H9 (cell line): ENCODE measurements around the gene BACH2. TPM values are rescaled to one million over a fixed set of nuclear protein-coding genes. Genes with fewer than 3 reads are reported as not detected.

Experiments used
- DNase-seq: peaks from one replicate; pipeline ENCODE4 v3.0.0-alpha.2; 2017
- H2AFZ ChIP-seq: one replicate; pipeline ENCODE4 v1.6.1; 2013; ENCODE audit warnings: mild to moderate bottlenecking, low read length, control low read depth, moderate library complexity
- H2AK5ac ChIP-seq: 2 replicates; pipeline ENCODE4 v1.6.1; 2013; ENCODE audit warnings: low read length, control low read depth, mixed read lengths; ENCODE audit not compliant: insufficient read length
- H2BK120ac ChIP-seq: one replicate; pipeline ENCODE4 v1.6.1; 2013; ENCODE audit warnings: low read depth, mild to moderate bottlenecking, low read length, control low read depth, inconsistent platforms; ENCODE audit not compliant: poor library complexity, severe bottlenecking
- H2BK12ac ChIP-seq: 2 replicates; pipeline ENCODE4 v1.6.1; 2013; ENCODE audit warnings: low read length, control low read depth, mixed read lengths, low read depth; ENCODE audit not compliant: insufficient read length
- H2BK15ac ChIP-seq: 2 replicates; pipeline ENCODE4 v1.6.1; 2013; ENCODE audit warnings: low read depth, low read length, control low read depth
- H2BK20ac ChIP-seq: one replicate; pipeline ENCODE4 v1.6.1; 2013; ENCODE audit warnings: low read depth, mild to moderate bottlenecking, low read length, control low read depth, inconsistent platforms; ENCODE audit not compliant: poor library complexity, severe bottlenecking
- H2BK5ac ChIP-seq: 2 replicates; pipeline ENCODE4 v1.6.1; 2013; ENCODE audit warnings: low read length, control low read depth, mixed read lengths; ENCODE audit not compliant: insufficient read length
- H3K14ac ChIP-seq: 2 replicates; pipeline ENCODE4 v1.6.1; 2013; ENCODE audit warnings: low read length, control low read depth; ENCODE audit not compliant: insufficient read depth
- H3K18ac ChIP-seq: 2 replicates; pipeline ENCODE4 v1.6.1; 2013; ENCODE audit warnings: low read depth, mild to moderate bottlenecking, mixed read lengths, low read length, control low read depth; ENCODE audit not compliant: insufficient read length
- H3K23ac ChIP-seq: 2 replicates; pipeline ENCODE4 v1.6.1; 2013; ENCODE audit warnings: low read length, control low read depth, mixed read lengths, low read depth; ENCODE audit not compliant: insufficient read length
- H3K23me2 ChIP-seq: 2 replicates; pipeline ENCODE4 v1.6.1; 2013; ENCODE audit warnings: low read depth, mild to moderate bottlenecking, mixed read lengths, low read length, control low read depth; ENCODE audit not compliant: insufficient read length, poor library complexity, severe bottlenecking
- H3K27ac ChIP-seq: 2 replicates; pipeline ENCODE4 v1.5.1; 2013; ENCODE audit warnings: low read length, control low read depth, mixed read lengths, low read depth; ENCODE audit not compliant: insufficient read length
- H3K27me3 ChIP-seq: 2 replicates; pipeline ENCODE4 v1.6.1; 2013; ENCODE audit warnings: low read length, control low read depth, inconsistent platforms; ENCODE audit not compliant: insufficient read depth
- H3K4ac ChIP-seq: 2 replicates; pipeline ENCODE4 v1.6.1; 2013; ENCODE audit warnings: low read depth, mild to moderate bottlenecking, control low read depth, inconsistent platforms, low read length, moderate library complexity
- H3K4me1 ChIP-seq: 2 replicates; pipeline ENCODE4 v1.6.1; 2013; ENCODE audit warnings: low read length, control low read depth, inconsistent platforms; ENCODE audit not compliant: insufficient read depth
- H3K4me2 ChIP-seq: 2 replicates; pipeline ENCODE4 v1.6.1; 2013; ENCODE audit warnings: low read length, control low read depth, mixed read lengths; ENCODE audit not compliant: insufficient read length, insufficient read depth
- H3K56ac ChIP-seq: 2 replicates; pipeline ENCODE4 v1.6.1; 2013; ENCODE audit warnings: low read depth, mild to moderate bottlenecking, mixed read lengths, low read length, control low read depth; ENCODE audit not compliant: insufficient read length
- H3K79me1 ChIP-seq: 2 replicates; pipeline ENCODE4 v1.6.1; 2013; ENCODE audit warnings: low read depth, mild to moderate bottlenecking, moderate library complexity, low read length, control low read depth, inconsistent platforms; ENCODE audit not compliant: insufficient read depth, poor library complexity, severe bottlenecking
- H3K79me2 ChIP-seq: 2 replicates; pipeline ENCODE4 v1.6.1; 2013; ENCODE audit warnings: low read length, control low read depth, inconsistent platforms; ENCODE audit not compliant: insufficient read depth
- H3K9ac ChIP-seq: 2 replicates; pipeline ENCODE4 v1.6.1; 2013; ENCODE audit warnings: low read length, control low read depth, mixed read lengths; ENCODE audit not compliant: insufficient read length; ENCODE audit errors: extremely low read depth
- H3K9me3 ChIP-seq: one replicate; pipeline ENCODE4 v1.6.1; 2013; ENCODE audit warnings: low read depth, low read length, inconsistent platforms; ENCODE audit not compliant: control insufficient read depth
- H3T11ph ChIP-seq: one replicate; pipeline ENCODE4 v1.6.1; 2013; ENCODE audit warnings: mild to moderate bottlenecking, low read length, control low read depth, inconsistent platforms
- H4K20me1 ChIP-seq: one replicate; pipeline ENCODE4 v1.6.1; 2013; ENCODE audit not compliant: control insufficient read depth, insufficient read length, insufficient read depth
- H4K5ac ChIP-seq: 2 replicates; pipeline ENCODE4 v1.6.1; 2013; ENCODE audit warnings: low read depth, mild to moderate bottlenecking, mixed read lengths, low read length, control low read depth; ENCODE audit not compliant: insufficient read length
- H4K8ac ChIP-seq: replicated peaks from 2 replicates; pipeline ENCODE4 v1.6.1; 2013; ENCODE audit warnings: low read length, control low read depth, mixed read lengths, low read depth; ENCODE audit not compliant: insufficient read length
- H4K91ac ChIP-seq: 2 replicates; pipeline ENCODE4 v1.6.1; 2013; ENCODE audit warnings: low read depth, mild to moderate bottlenecking, moderate library complexity, mixed read lengths, low read length, control low read depth; ENCODE audit not compliant: insufficient read length
- H3K27ac Mint-ChIP-seq, 3 experiments: 2 replicates in 2 of 3; 3 replicates in 1 of 3; pipeline ENCODE4 v1.8.0; 2020 to 2021; ENCODE audit warnings: mixed read lengths in 3 of 3, mild to moderate bottlenecking in 1 of 3, moderate library complexity in 1 of 3
- H3K27me3 Mint-ChIP-seq: 2 replicates; pipeline ENCODE4 v1.8.0; 2021; ENCODE audit warnings: low read depth, mild to moderate bottlenecking, moderate library complexity, mixed read lengths
- H3K36me3 Mint-ChIP-seq, 3 experiments: 2 replicates in 2 of 3; 3 replicates in 1 of 3; pipeline ENCODE4 v1.8.0; 2020 to 2021; ENCODE audit warnings: low read depth in 3 of 3, mixed read lengths in 3 of 3; ENCODE audit not compliant: insufficient read depth in 1 of 3
- H3K4me1 Mint-ChIP-seq, 2 experiments: 2 replicates each; pipeline ENCODE4 v1.8.0; 2020; ENCODE audit warnings: mixed read lengths in 2 of 2
- H3K4me3 Mint-ChIP-seq, 2 experiments: 2 replicates in 1 of 2; 3 replicates in 1 of 2; pipeline ENCODE4 v1.8.0; 2020 to 2021; ENCODE audit warnings: mild to moderate bottlenecking in 2 of 2, mixed read lengths in 2 of 2, moderate library complexity in 1 of 2
- H3K9me3 Mint-ChIP-seq, 2 experiments: 2 replicates in 1 of 2; 3 replicates in 1 of 2; pipeline ENCODE4 v1.8.0; 2020; ENCODE audit warnings: mild to moderate bottlenecking in 2 of 2, mixed read lengths in 2 of 2, moderate library complexity in 1 of 2
- WGBS: extraction: QIAGEN DNeasy Blood & Tissue Kit; methylation state at CpG from one replicate; pipeline ENCODE4 v1.1.7; 2013; ENCODE audit warnings: missing lambda C conversion rate, low lambda C conversion rate, mixed read lengths; ENCODE audit not compliant: insufficient read length; ENCODE audit errors: extremely low coverage; 5-methylcytosine and 5-hydroxymethylcytosine counted together
- total RNA-seq: library from RNA; stranded (reverse); gene quantifications from 2 replicates; pipeline ENCODE4 v1.2.1, GENCODE V29; 2021
- TF ChIP-seq, protein P1 (sequence below): fragments of 200-600 bp; sonication (generic); conservative IDR thresholded peaks from 3 replicates; pipeline ENCODE4 v1.8.0; 2021; ENCODE audit warnings: antibody characterized with exemption, mild to moderate bottlenecking

Gene BACH2
- total RNA-seq, 1 experiment from 2014 or later, result 2.0 TPM

DNA sequence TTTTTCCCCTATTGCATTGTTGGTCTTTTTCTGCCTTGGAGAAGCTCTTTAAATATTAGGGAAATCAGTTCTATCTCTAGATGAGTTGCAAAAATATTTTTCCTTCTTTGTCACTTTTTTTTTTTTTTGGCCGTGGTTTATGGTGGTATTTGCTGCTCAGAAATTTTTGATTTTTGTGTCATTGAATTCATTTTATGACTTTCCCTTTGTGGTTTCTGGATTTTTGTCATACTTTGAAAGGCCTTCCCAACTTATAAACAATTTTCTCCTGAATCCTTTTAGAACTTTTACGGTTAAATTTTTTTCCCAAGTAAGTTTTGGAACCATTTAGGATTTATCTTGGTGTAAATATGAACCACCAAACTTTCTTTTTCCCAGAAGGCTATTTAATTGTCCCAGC is 256.7 kb downstream of the BACH2 start:
- H3K27me3 ChIP-seq, result no peaks in the 10 kb centered on the region
- no peaks in the 10 kb centered on the region for H3K23me2 ChIP-seq
- H3K27ac ChIP-seq, result no peak overlapping the region
- no peak overlapping the region for H2BK15ac ChIP-seq
- H3K9me3 ChIP-seq, result no peaks in the 10 kb centered on the region
- WGBS, result no CpG with 5 or more reads among the region's 2 CpGs
- no peak overlapping the region for H2BK5ac ChIP-seq
- H3K9me3 Mint-ChIP-seq, result no peaks in the 10 kb centered on the region
- no peak overlapping the region for H3K9ac ChIP-seq
- H3K56ac ChIP-seq, result no peak overlapping the region
- TF ChIP-seq, protein P1, sequence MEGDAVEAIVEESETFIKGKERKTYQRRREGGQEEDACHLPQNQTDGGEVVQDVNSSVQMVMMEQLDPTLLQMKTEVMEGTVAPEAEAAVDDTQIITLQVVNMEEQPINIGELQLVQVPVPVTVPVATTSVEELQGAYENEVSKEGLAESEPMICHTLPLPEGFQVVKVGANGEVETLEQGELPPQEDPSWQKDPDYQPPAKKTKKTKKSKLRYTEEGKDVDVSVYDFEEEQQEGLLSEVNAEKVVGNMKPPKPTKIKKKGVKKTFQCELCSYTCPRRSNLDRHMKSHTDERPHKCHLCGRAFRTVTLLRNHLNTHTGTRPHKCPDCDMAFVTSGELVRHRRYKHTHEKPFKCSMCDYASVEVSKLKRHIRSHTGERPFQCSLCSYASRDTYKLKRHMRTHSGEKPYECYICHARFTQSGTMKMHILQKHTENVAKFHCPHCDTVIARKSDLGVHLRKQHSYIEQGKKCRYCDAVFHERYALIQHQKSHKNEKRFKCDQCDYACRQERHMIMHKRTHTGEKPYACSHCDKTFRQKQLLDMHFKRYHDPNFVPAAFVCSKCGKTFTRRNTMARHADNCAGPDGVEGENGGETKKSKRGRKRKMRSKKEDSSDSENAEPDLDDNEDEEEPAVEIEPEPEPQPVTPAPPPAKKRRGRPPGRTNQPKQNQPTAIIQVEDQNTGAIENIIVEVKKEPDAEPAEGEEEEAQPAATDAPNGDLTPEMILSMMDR, result no peak
- peaks cover 5% of the 10 kb centered on the region; the same call in 1 of the 2 replicates for H3K4me1 ChIP-seq
- no peak overlapping the region for H3K18ac ChIP-seq
- DNase-seq, result no peak
- H2AK5ac ChIP-seq, result no peak overlapping the region
- H3T11ph ChIP-seq, result no peak overlapping the region
- no peak overlapping the region for H3K14ac ChIP-seq
- H4K5ac ChIP-seq, result no peak overlapping the region
- H4K20me1 ChIP-seq, result peaks cover 2% of the 10 kb centered on the region
- no peaks in the 10 kb centered on the region for H3K27me3 Mint-ChIP-seq
- peaks cover 0 to 3% of the 10 kb centered on the region in 2 experiments; a peak in 1 of 4 replicates for H3K4me1 Mint-ChIP-seq
- H4K91ac ChIP-seq, result no peak overlapping the region
- H3K4me2 ChIP-seq, result no peak overlapping the region
- no peak overlapping the region for H3K23ac ChIP-seq
- no peak overlapping the region for H2BK12ac ChIP-seq
- H2BK20ac ChIP-seq, result no peak overlapping the region
- no peak overlapping the region for H3K4me3 Mint-ChIP-seq
- H4K8ac ChIP-seq, result no peak overlapping the region
- no peak overlapping the region for H3K27ac Mint-ChIP-seq
- H3K36me3 Mint-ChIP-seq, result no peaks in the 10 kb centered on the region
- no peaks in the 10 kb centered on the region for H3K79me2 ChIP-seq
- H2AFZ ChIP-seq, result no peak overlapping the region
- H2BK120ac ChIP-seq, result no peak overlapping the region
- H3K79me1 ChIP-seq, result no peaks in the 10 kb centered on the region
- H3K4ac ChIP-seq, result no peak overlapping the region
